Smooth muscle cell (in vitro differentiated cells): ENCODE measurements around the gene CCDC187. TPM values are rescaled to one million over a fixed set of nuclear protein-coding genes. Genes with fewer than 3 reads are reported as not detected.

Experiments used
- DNase-seq: peaks from one replicate; lab custom pipeline; 2025; ENCODE audit not compliant: unreplicated experiment; lab: John Stamatoyannopoulos, UW
- H2AFZ ChIP-seq: fragments of 200-600 bp; sonication (generic); 2 replicates; pipeline ENCODE4 v1.6.0; 2016; ENCODE audit warnings: antibody characterized with exemption, low read depth, mild to moderate bottlenecking
- H3F3A ChIP-seq: fragments of 200-600 bp; sonication (generic); 2 replicates; pipeline ENCODE4 v1.6.0; 2017; ENCODE audit warnings: antibody characterized with exemption, low read depth
- H3K27ac ChIP-seq: fragments of 200-600 bp; sonication (generic); 2 replicates; pipeline ENCODE4 v1.5.1; 2016; ENCODE audit warnings: low read depth, mild to moderate bottlenecking
- H3K27me3 ChIP-seq: fragments of 200-600 bp; sonication (generic); 2 replicates; pipeline ENCODE4 v1.6.1; 2016; ENCODE audit warnings: low read depth, mild to moderate bottlenecking
- H3K36me3 ChIP-seq: fragments of 200-600 bp; sonication (generic); 2 replicates; pipeline ENCODE4 v1.5.1; 2016; ENCODE audit warnings: low read depth
- H3K4me1 ChIP-seq: fragments of 200-600 bp; sonication (generic); 2 replicates; pipeline ENCODE4 v1.5.1; 2016; ENCODE audit warnings: low read depth
- H3K4me2 ChIP-seq: fragments of 200-600 bp; sonication (generic); 2 replicates; pipeline ENCODE4 v1.6.0; 2016; ENCODE audit warnings: mild to moderate bottlenecking
- H3K4me3 ChIP-seq: fragments of 200-600 bp; sonication (generic); 2 replicates; pipeline ENCODE4 v1.5.1; 2016; ENCODE audit warnings: mild to moderate bottlenecking
- H3K79me2 ChIP-seq: fragments of 200-600 bp; sonication (generic); 2 replicates; pipeline ENCODE4 v1.6.0; 2016; ENCODE audit warnings: low read depth, mild to moderate bottlenecking
- H3K9ac ChIP-seq: fragments of 200-600 bp; sonication (generic); 2 replicates; pipeline ENCODE4 v1.6.0; 2016; ENCODE audit warnings: low read depth
- H3K9me3 ChIP-seq: fragments of 200-600 bp; sonication (generic); replicated peaks from 2 replicates; pipeline ENCODE4 v1.5.1; 2016; ENCODE audit warnings: low read depth
- H4K20me1 ChIP-seq: fragments of 200-600 bp; sonication (generic); 2 replicates; pipeline ENCODE4 v1.6.0; 2016; ENCODE audit warnings: low read depth
- CTCF ChIP-seq: fragments of 200-600 bp; sonication (generic); IDR thresholded peaks from 2 replicates; pipeline ENCODE4 v1.5.1; 2017; ENCODE audit warnings: borderline replicate concordance, mild to moderate bottlenecking, antibody characterized with exemption; ENCODE audit not compliant: insufficient read depth, poor library complexity, severe bottlenecking
- WGBS: methylation state at CpG from one replicate; pipeline ENCODE4 v1.1.7; 2016; ENCODE audit warnings: low lambda C conversion rate; 5-methylcytosine and 5-hydroxymethylcytosine counted together
- polyA plus RNA-seq: library from polyadenylated mRNA; unstranded; fragments of >200 nt; fragmentation: Nextera tagmentation; extraction: Ambion mirVana; gene quantifications from 2 replicates; pipeline ENCODE4 v1.2.1, GENCODE V29; 2016
- total RNA-seq: library from RNA; depleted of rRNA; stranded (reverse); fragments of >200 nt; gene quantifications from 2 replicates; pipeline ENCODE4 v1.2.3, GENCODE V29; 2014

CCDC187 gene
- total and polyA plus RNA-seq, 2 experiments from 2014 or later = 0.10 TPM; not detected in 1

- Histone ChIP-seq H3K4me3 (no peak overlapping the region), H3K36me3 (no peaks in the 10 kb centered on the region), H3K9ac (no peak overlapping the region), H2AFZ (no peak overlapping the region), H3K79me2 (no peaks in the 10 kb centered on the region), H3K27me3 (no peaks in the 10 kb centered on the region), H3K4me1 (peaks cover 5% of the 10 kb centered on the region), H3F3A (no peaks in the 10 kb centered on the region), H3K9me3 (no peaks in the 10 kb centered on the region), H3K4me2 (no peak overlapping the region), H3K27ac (no peak overlapping the region), H4K20me1 (no peaks in the 10 kb centered on the region)
- no peak for TF ChIP-seq CTCF
- WGBS = 89% methylated on average over 30 of the region's 30 CpGs
- no peak for DNase-seq
Observed at GRCh38 chr9:136249877-136250559, 53.9 kb downstream of the CCDC187 start.

GRCh38 chr9:136248951-136249876 is 54.7 kb downstream of the CCDC187 start:
- H3F3A ChIP-seq = no peaks in the 10 kb centered on the region
- H2AFZ ChIP-seq = no peak overlapping the region
- H3K27me3 ChIP-seq = no peaks in the 10 kb centered on the region
- no peak overlapping the region for H3K9ac ChIP-seq
- no peaks in the 10 kb centered on the region for H3K79me2 ChIP-seq
- peaks cover 10% of the 10 kb centered on the region for H3K4me1 ChIP-seq
- H3K27ac ChIP-seq = no peak overlapping the region
- no peak for DNase-seq
- H3K36me3 ChIP-seq = no peaks in the 10 kb centered on the region
- WGBS = 87% methylated on average over 25 of the region's 30 CpGs
- peaks cover 2% of the 10 kb centered on the region for H4K20me1 ChIP-seq
- TF ChIP-seq CTCF = no peak
- no peaks in the 10 kb centered on the region for H3K9me3 ChIP-seq
- H3K4me2 ChIP-seq = no peak overlapping the region
- H3K4me3 ChIP-seq = no peak overlapping the region

- H2AFZ ChIP-seq = no peak overlapping the region
- H3K27me3 ChIP-seq = no peaks in the 10 kb centered on the region
- H3K9me3 ChIP-seq = no peaks in the 10 kb centered on the region
- WGBS = 78% methylated on average over 24 of the region's 24 CpGs
- no peak for DNase-seq
- no peak overlapping the region for H3K27ac ChIP-seq
- no peak overlapping the region for H3K4me2 ChIP-seq
- peaks cover 6% of the 10 kb centered on the region for H3K79me2 ChIP-seq
- no peak overlapping the region for H3K4me3 ChIP-seq
- H3F3A ChIP-seq = no peaks in the 10 kb centered on the region
- H3K36me3 ChIP-seq = no peaks in the 10 kb centered on the region
- peaks cover 14% of the 10 kb centered on the region for H4K20me1 ChIP-seq
- no peak overlapping the region for H3K9ac ChIP-seq
- TF ChIP-seq CTCF = no peak
- peaks cover 16% of the 10 kb centered on the region for H3K4me1 ChIP-seq
Observed at GRCh38 chr9:136247947-136248637, 55.8 kb downstream of the CCDC187 start.
